GM12878 (cell line): ENCODE measurements around the gene RXYLT1. TPM values are rescaled to one million over a fixed set of nuclear protein-coding genes. Genes with fewer than 3 reads are reported as not detected.
A peak's percentile ranks its signal among the peaks of the same experiment; 100 is the strongest.

Source experiments
- ATAC-seq: fragments of 200-7000 bp; cut with Tn5 transposase; 3 replicates; pipeline ENCODE4 v1.9.1; 2020; ENCODE audit warnings: mild to moderate bottlenecking, moderate library complexity
- BruUV-seq: library from RNA; stranded (reverse); fragments of 400-500 nt; replicated peaks from 2 replicates; lab custom pipeline; 2021; lab: Mats Ljungman, UMichigan
- CTCF ChIA-PET: fragments of 300-600 bp; sonication (Branson Sonifier 250); formaldehyde crosslinking; extraction: SDS; loops from one replicate; lab custom pipeline; 2021; ENCODE audit warnings: inconsistent platforms; lab: Yijun Ruan, JAX
- POLR2A ChIA-PET: fragments of 350-600 bp; formaldehyde crosslinking; extraction: SDS; loops from one replicate; lab custom pipeline; 2021; ENCODE audit warnings: inconsistent platforms; lab: Charles Lee
- RAD21 ChIA-PET: fragments of 300-600 bp; sonication (Branson Sonifier 250); formaldehyde crosslinking; loops from one replicate; lab custom pipeline; 2023; ENCODE audit warnings: antibody characterized with exemption; ENCODE audit not compliant: unreplicated experiment; lab: Charles Lee
- SMC1A ChIA-PET: fragments of 300-600 bp; sonication (Branson Sonifier 250); formaldehyde crosslinking; loops from one replicate; lab custom pipeline; 2023; ENCODE audit not compliant: unreplicated experiment, uncharacterized antibody; lab: Charles Lee
- DNase-seq: peaks from one replicate; pipeline ENCODE4 v3.0.0-alpha.2; 2011; ENCODE audit warnings: low read depth, low spot score
- FAIRE-seq: peaks from 3 replicates; lab custom pipeline; 2011; peaks lifted over from hg19 to GRCh38; lab: Jason Lieb, UNC
- H2AFZ ChIP-seq: 2 replicates; pipeline ENCODE4 v1.6.0; 2011; ENCODE audit warnings: low read depth, low read length, control low read depth; ENCODE audit not compliant: control insufficient read depth
- H3K27ac ChIP-seq: 2 replicates; pipeline ENCODE4 v1.5.1; 2011; ENCODE audit warnings: control low read depth; ENCODE audit not compliant: control insufficient read depth, insufficient read depth
- H3K27me3 ChIP-seq, 2 experiments: replicated peaks in 1 of 2; 2 replicates each; pipeline versions ENCODE4 v1.6.0 to v1.6.1; 2011; ENCODE audit warnings: low read length in 1 of 2; ENCODE audit not compliant: control insufficient read depth in 2 of 2, insufficient read depth in 2 of 2
- H3K36me3 ChIP-seq, 2 experiments: 2 replicates each; pipeline ENCODE4 v1.5.1; 2011; ENCODE audit warnings: low read length in 1 of 2; ENCODE audit not compliant: control insufficient read depth in 2 of 2, insufficient read depth in 2 of 2
- H3K4me1 ChIP-seq: 2 replicates; pipeline ENCODE4 v1.6.1; 2011; ENCODE audit warnings: mild to moderate bottlenecking, low read length, moderate library complexity, mixed read lengths; ENCODE audit not compliant: control insufficient read depth, insufficient read depth
- H3K4me2 ChIP-seq: 2 replicates; pipeline ENCODE4 v1.6.0; 2011; ENCODE audit warnings: control low read depth; ENCODE audit not compliant: control insufficient read depth, insufficient read depth
- H3K4me3 ChIP-seq: fragments of 200-600 bp; sonication (generic); 2 replicates; pipeline ENCODE4 v1.5.1; 2016
- H3K79me2 ChIP-seq: 2 replicates; pipeline ENCODE4 v1.6.0; 2011; ENCODE audit warnings: low read length; ENCODE audit not compliant: control insufficient read depth, insufficient read depth
- H3K9ac ChIP-seq: 2 replicates; pipeline ENCODE4 v1.8.0; 2011; ENCODE audit warnings: low read length, control low read depth, mixed read lengths; ENCODE audit not compliant: control insufficient read depth, insufficient read depth
- H3K9me3 ChIP-seq: replicated peaks from 3 replicates; pipeline ENCODE4 v1.5.1; 2011; ENCODE audit warnings: mild to moderate bottlenecking, low read length; ENCODE audit not compliant: control insufficient read depth, insufficient read depth
- H4K20me1 ChIP-seq: 2 replicates; pipeline ENCODE4 v1.6.0; 2011; ENCODE audit not compliant: control insufficient read depth, insufficient read depth
- EZH2 ChIP-seq: IDR thresholded peaks from 2 replicates; pipeline ENCODE4 v1.6.1; 2012; ENCODE audit warnings: low read depth, mild to moderate bottlenecking, control low read depth, inconsistent platforms, low read length, borderline replicate concordance; ENCODE audit not compliant: control insufficient read depth
- HCFC1 ChIP-seq: fragments of 150-350 bp; IDR thresholded peaks from 2 replicates; pipeline ENCODE4 v1.6.1; 2014; ENCODE audit warnings: low read length
- IKZF2 ChIP-seq, 2 experiments: fragments of 450-650 bp; IDR thresholded peaks; 2 replicates each; pipeline ENCODE4 v1.6.1; 2017; ENCODE audit warnings: mild to moderate bottlenecking in 2 of 2, moderate library complexity in 2 of 2
- POU2F2 ChIP-seq: IDR thresholded peaks from 3 replicates; pipeline ENCODE4 v1.6.1; 2011; ENCODE audit warnings: low read depth, mild to moderate bottlenecking, low read length, borderline replicate concordance
- RUNX3 ChIP-seq: IDR thresholded peaks from 2 replicates; pipeline ENCODE4 v1.6.1; 2012; ENCODE audit warnings: low read length, inconsistent platforms
- TBL1XR1 ChIP-seq: IDR thresholded peaks from 2 replicates; pipeline ENCODE4 v1.6.1; 2012; ENCODE audit warnings: low read depth, low read length, improper control_type of control experiment
- ZNF217 ChIP-seq: fragments of 450-650 bp; IDR thresholded peaks from 2 replicates; pipeline ENCODE4 v1.6.1; 2017; ENCODE audit warnings: antibody characterized with exemption, mild to moderate bottlenecking
- ZNF622 ChIP-seq: fragments of 450-650 bp; IDR thresholded peaks from 2 replicates; pipeline ENCODE4 v1.6.1; 2017; ENCODE audit warnings: mild to moderate bottlenecking, inconsistent platforms
- WGBS: methylation state at CpG from one replicate; pipeline ENCODE4 v1.1.6; 2016; ENCODE audit warnings: low lambda C conversion rate; ENCODE audit not compliant: insufficient replicate concordance, insufficient coverage; ENCODE audit errors: missing lambda C conversion rate; 5-methylcytosine and 5-hydroxymethylcytosine counted together
- in situ Hi-C: fragments of 300-500 bp; cut with MboI; formaldehyde crosslinking; loops from 9 replicates; pipeline ENCODE4 v1.14.3; 2018; ENCODE audit warnings: mixed read lengths
- intact Hi-C: fragments of 100-400 bp; cut with micrococcal nuclease; formaldehyde crosslinking; loops from one replicate; pipeline ENCODE4 v1.14.2; 2022; ENCODE audit not compliant: unreplicated experiment
- polyA plus RNA-seq, 11 experiments: library from polyadenylated mRNA; depleted of rRNA in 4 of 11; unstranded in 6 of 11; stranded (reverse) in 5 of 11; fragments of >200 nt; fragmentation: Nextera tagmentation in 4 of 11; fragmentation: Illumina TruSeq in 1 of 11; extraction: Ambion mirVana in 4 of 11; extraction: Trizol in 1 of 11; gene quantifications; 1 replicate in 1 of 11; 2 replicates in 10 of 11; pipeline versions ENCODE4 v1.2.1 to v1.2.3, GENCODE V29; 2011 to 2016; ENCODE audit warnings: inconsistent platforms in 2 of 11, missing spikeins in 2 of 11, low read depth in 1 of 11
- total RNA-seq, 4 experiments: library from RNA; depleted of rRNA in 3 of 4; stranded (reverse); fragments of >200 nt in 3 of 4; fragmentation: Illumina TruSeq in 1 of 4; extraction: Trizol in 1 of 4; gene quantifications; 2 replicates each; pipeline versions ENCODE4 v1.2.1 to v1.2.3, GENCODE V29; 2013 to 2021
- TF ChIP-seq, protein P1 (sequence below): fragments of 450-650 bp; IDR thresholded peaks from 2 replicates; pipeline ENCODE4 v1.6.1; 2017; ENCODE audit warnings: mild to moderate bottlenecking, moderate library complexity
- TF ChIP-seq, protein P2 (sequence below): IDR thresholded peaks from 2 replicates; pipeline ENCODE4 v1.6.1; 2012; ENCODE audit warnings: low read depth, low read length, improper control_type of control experiment
- TF ChIP-seq, protein P3 (sequence below): fragments of 450-650 bp; formaldehyde crosslinking; IDR thresholded peaks from 2 replicates; pipeline ENCODE4 v1.5.0; 2022; ENCODE audit warnings: mild to moderate bottlenecking, missing genetic modification characterization

The RXYLT1 gene
- total and polyA plus RNA-seq, 10 of the 15 experiments (the other 5 are each of a cell fraction or from before 2014, with no cell fraction given): 10.4 to 33.8 (median 21.5) TPM

DNA sequence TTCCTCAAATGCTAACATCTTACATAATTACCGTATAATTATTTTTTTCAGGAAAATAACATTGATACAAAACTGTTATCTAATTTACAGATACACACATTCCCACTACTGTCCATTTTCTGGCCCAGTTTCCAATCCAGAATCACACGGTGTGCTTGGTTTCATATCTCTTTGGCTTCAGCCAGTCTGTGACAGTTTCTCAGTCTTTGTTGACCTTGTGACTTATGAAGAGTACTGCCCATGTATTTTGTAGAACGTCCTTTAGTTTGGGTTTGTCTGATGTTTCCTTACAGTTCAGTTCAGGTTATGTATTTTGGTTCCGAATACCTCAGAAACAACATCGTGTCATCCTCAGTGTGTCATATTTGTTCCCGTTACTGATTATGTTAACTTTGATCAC lies 16.2 kb downstream of the RXYLT1 start:
- ChIA-PET POLR2A (no interaction called here), RAD21 (no interaction called here), SMC1A (no interaction called here), CTCF (no interaction called here)
- in situ Hi-C loops: loop anchor here (5.0 kb wide), 1 partner anchor 379 kb away; no protein-coding TSS in a partner anchor
- no peak overlapping the region for H3K4me3 ChIP-seq
- intact Hi-C loops: no loop called here
- no peak overlapping the region for H3K27ac ChIP-seq
- no TSS peak for BruUV-seq
- no peaks in the 10 kb centered on the region for H4K20me1 ChIP-seq
- no peaks in the 10 kb centered on the region for H3K9me3 ChIP-seq
- ATAC-seq (no peak), FAIRE-seq (peak; percentile 27), DNase-seq (no peak)
- no peaks in the 10 kb centered on the region for H3K4me1 ChIP-seq
- no peak for TF ChIP-seq ZNF217
- TF ChIP-seq EZH2: no peak
- TF ChIP-seq POU2F2: no peak
- TF ChIP-seq, protein P1, sequence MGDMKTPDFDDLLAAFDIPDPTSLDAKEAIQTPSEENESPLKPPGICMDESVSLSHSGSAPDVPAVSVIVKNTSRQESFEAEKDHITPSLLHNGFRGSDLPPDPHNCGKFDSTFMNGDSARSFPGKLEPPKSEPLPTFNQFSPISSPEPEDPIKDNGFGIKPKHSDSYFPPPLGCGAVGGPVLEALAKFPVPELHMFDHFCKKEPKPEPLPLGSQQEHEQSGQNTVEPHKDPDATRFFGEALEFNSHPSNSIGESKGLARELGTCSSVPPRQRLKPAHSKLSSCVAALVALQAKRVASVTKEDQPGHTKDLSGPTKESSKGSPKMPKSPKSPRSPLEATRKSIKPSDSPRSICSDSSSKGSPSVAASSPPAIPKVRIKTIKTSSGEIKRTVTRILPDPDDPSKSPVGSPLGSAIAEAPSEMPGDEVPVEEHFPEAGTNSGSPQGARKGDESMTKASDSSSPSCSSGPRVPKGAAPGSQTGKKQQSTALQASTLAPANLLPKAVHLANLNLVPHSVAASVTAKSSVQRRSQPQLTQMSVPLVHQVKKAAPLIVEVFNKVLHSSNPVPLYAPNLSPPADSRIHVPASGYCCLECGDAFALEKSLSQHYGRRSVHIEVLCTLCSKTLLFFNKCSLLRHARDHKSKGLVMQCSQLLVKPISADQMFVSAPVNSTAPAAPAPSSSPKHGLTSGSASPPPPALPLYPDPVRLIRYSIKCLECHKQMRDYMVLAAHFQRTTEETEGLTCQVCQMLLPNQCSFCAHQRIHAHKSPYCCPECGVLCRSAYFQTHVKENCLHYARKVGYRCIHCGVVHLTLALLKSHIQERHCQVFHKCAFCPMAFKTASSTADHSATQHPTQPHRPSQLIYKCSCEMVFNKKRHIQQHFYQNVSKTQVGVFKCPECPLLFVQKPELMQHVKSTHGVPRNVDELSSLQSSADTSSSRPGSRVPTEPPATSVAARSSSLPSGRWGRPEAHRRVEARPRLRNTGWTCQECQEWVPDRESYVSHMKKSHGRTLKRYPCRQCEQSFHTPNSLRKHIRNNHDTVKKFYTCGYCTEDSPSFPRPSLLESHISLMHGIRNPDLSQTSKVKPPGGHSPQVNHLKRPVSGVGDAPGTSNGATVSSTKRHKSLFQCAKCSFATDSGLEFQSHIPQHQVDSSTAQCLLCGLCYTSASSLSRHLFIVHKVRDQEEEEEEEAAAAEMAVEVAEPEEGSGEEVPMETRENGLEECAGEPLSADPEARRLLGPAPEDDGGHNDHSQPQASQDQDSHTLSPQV: no peak
- TF ChIP-seq ZNF622: no peak
- TF ChIP-seq, protein P2, sequence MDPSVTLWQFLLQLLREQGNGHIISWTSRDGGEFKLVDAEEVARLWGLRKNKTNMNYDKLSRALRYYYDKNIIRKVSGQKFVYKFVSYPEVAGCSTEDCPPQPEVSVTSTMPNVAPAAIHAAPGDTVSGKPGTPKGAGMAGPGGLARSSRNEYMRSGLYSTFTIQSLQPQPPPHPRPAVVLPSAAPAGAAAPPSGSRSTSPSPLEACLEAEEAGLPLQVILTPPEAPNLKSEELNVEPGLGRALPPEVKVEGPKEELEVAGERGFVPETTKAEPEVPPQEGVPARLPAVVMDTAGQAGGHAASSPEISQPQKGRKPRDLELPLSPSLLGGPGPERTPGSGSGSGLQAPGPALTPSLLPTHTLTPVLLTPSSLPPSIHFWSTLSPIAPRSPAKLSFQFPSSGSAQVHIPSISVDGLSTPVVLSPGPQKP: no peak
- no peak for TF ChIP-seq IKZF2 (IDR thresholded peaks at IDR 0.05)
- TF ChIP-seq, protein P3, sequence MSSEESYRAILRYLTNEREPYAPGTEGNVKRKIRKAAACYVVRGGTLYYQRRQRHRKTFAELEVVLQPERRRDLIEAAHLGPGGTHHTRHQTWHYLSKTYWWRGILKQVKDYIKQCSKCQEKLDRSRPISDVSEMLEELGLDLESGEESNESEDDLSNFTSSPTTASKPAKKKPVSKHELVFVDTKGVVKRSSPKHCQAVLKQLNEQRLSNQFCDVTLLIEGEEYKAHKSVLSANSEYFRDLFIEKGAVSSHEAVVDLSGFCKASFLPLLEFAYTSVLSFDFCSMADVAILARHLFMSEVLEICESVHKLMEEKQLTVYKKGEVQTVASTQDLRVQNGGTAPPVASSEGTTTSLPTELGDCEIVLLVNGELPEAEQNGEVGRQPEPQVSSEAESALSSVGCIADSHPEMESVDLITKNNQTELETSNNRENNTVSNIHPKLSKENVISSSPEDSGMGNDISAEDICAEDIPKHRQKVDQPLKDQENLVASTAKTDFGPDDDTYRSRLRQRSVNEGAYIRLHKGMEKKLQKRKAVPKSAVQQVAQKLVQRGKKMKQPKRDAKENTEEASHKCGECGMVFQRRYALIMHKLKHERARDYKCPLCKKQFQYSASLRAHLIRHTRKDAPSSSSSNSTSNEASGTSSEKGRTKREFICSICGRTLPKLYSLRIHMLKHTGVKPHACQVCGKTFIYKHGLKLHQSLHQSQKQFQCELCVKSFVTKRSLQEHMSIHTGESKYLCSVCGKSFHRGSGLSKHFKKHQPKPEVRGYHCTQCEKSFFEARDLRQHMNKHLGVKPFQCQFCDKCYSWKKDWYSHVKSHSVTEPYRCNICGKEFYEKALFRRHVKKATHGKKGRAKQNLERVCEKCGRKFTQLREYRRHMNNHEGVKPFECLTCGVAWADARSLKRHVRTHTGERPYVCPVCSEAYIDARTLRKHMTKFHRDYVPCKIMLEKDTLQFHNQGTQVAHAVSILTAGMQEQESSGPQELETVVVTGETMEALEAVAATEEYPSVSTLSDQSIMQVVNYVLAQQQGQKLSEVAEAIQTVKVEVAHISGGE (CRISPR knock-in tag): no peak
- TF ChIP-seq RUNX3: no peak
- no peak for TF ChIP-seq TBL1XR1
- TF ChIP-seq HCFC1: no peak
- 89% methylated on average over 6 of the region's 6 CpGs for WGBS
- H3K9ac ChIP-seq: no peak overlapping the region
- H3K27me3 ChIP-seq: no peaks in the 10 kb centered on the region
- H3K79me2 ChIP-seq: no peaks in the 10 kb centered on the region
- peaks cover 0 to 6% of the 10 kb centered on the region in 2 experiments; a peak in 1 of 4 replicates for H3K36me3 ChIP-seq
- no peak overlapping the region for H2AFZ ChIP-seq
- H3K4me2 ChIP-seq: no peak overlapping the region
